HG03196 (cell line): Measurements from ENCODE around the gene COBL.

Experiments
- ATAC-seq: cut with Tn5 transposase; IDR thresholded peaks from one replicate; pipeline ENCODE4 v1.9.1; 2021; ENCODE audit not compliant: unreplicated experiment

The COBL gene

GRCh38 chr7:51029701-51030191 lies 286.9 kb downstream of the COBL start:
- no peak for ATAC-seq

- ATAC-seq = no peak
Observed at GRCh38 chr7:51029131-51029530, 287.5 kb downstream of the COBL start.

DNA sequence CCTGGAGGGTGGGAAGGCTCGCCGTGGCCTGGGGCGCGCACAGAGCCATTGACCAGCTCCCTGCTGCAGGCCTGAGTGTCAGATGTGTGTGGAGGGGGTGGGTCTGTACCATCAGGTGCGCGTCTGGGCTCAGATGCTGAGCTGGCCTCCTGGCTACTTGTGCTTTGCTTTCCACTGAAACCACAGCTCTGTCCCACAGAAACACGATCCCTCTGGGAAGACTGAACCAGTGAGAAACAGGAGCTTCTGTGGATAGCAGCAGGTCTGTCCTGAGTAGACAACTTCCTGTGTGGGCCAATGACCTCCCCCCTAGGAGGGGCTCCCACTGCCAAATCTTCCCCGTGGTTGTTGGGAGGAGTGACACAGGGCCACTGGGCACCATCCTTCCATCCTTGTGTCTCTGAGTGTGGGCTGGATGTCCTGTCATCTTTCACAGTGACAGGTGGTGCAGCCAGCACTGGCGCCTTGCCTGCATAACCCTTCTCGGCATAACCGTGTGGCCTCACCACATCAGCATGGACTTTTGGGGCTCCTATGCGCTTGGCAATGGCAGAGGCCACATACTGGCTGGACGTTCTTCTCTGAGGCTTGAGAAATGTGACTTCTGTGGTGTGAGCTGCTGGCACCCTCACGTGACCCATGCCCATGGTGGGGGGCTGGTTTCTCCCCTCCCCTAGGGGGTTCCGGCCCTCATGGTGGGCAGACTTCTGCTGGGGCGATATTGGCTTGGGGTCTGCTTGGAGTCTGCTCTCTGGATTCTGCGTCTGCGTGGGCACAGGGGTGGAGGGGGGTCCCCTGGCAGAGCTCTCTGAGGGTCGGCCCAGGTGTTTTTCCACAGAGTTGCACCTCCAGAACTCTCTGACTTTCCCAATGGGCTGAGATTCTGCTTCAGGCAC lies 288.4 kb downstream of the COBL start:
- no peak for ATAC-seq

GRCh38 chr7:51027106-51027934 lies 289.3 kb downstream of the COBL start:
- no peak for ATAC-seq

DNA sequence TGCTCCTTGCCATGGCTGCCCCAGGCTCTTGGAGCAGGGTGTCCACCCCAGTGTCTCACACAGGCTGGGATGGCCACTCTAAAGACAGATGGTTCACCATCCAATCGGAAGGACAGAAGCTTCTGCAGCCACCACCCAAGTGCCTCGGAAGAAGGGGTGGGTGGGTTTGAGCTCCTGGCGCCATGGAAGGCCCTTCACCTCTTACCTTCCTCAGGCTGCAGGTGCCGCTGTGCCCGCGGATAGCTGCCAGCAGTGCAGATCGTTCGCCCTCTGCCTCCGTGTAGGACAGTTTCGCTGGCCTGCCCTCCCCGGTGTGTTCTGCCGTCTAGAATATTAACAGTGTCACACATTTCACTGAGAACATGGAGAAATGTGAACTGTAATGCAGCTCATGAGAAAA lies 290.3 kb downstream of the COBL start:
- no peak for ATAC-seq

- no peak for ATAC-seq
Observed at GRCh38 chr7:51025668-51026067, 290.9 kb downstream of the COBL start.

DNA sequence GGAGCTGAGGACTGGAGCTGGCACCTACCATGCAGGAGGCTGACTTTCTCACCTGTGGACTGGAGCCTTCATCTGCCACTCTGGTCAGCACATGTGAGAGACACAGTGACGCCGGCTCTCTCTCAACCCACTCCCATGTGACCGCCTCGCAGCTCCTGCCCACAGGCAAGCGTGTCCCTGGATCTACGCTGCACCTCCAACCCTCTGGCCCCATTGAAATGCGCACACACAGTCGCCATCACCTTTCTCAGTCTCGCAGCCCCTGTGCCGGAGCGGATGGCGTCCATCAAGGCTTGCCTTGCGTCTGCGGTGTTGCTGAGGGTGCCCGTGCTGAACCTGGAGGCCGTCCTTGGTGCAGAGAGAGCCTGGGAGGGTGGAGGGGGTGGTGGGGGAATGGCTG lies 291.7 kb downstream of the COBL start:
- no peak for ATAC-seq

- no peak for ATAC-seq
Observed at GRCh38 chr7:51023547-51023946, 293.1 kb downstream of the COBL start.

DNA sequence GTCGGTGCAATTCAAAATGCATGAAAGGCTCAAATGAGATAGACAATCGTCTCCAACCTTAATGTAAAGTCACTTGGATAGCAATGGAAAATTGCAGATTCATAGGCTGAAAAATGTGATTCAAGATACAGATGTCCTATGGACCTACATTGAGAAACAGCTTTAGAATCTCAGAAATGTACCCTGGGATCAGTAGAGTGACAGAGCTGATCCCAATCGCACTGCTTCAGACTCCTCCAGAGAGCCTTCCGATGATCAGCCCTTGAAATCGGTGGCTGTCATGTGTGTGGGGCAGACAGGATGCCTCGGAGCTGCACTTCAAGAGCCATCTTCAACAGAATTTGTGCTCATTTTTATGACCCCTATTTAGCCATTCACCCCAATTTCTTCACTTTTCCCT lies 293.8 kb downstream of the COBL start:
- ATAC-seq = no peak

DNA sequence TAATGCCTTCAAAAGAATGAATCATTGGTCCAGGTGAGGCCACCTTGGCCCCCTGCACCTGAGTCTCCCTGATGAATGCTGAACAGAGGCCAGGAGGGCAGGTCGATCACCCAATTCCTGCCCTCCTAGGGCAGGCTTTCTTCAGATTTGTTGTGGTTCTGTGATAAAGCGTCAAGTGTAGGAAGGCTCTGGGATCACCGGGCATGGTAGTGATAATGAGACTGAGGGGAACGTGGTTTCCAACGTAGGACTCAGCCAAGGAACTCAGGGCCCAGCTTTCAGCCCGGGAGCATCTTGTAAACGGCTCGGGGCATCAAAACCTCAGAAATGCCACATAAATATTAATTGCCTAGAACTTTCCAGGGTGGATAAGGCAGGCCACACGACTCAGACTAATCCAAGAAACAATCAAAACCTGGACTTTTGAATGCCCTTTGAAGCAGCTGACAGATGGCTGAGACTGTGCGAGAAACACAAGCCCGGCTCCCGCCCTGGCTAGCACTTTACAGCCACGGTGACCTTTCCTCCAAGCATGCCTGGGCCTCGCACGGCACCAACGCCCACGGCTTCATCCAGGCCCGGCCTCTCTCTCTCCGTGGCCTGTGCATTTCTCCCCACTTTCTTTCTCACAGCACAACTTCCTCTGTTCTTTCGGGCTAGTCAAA lies 294.6 kb downstream of the COBL start:
- ATAC-seq = no peak

- no peak for ATAC-seq
Observed at GRCh38 chr7:51020944-51021343, 295.7 kb downstream of the COBL start.

GRCh38 chr7:51019891-51020870 lies 296.4 kb downstream of the COBL start:
- no peak for ATAC-seq

DNA sequence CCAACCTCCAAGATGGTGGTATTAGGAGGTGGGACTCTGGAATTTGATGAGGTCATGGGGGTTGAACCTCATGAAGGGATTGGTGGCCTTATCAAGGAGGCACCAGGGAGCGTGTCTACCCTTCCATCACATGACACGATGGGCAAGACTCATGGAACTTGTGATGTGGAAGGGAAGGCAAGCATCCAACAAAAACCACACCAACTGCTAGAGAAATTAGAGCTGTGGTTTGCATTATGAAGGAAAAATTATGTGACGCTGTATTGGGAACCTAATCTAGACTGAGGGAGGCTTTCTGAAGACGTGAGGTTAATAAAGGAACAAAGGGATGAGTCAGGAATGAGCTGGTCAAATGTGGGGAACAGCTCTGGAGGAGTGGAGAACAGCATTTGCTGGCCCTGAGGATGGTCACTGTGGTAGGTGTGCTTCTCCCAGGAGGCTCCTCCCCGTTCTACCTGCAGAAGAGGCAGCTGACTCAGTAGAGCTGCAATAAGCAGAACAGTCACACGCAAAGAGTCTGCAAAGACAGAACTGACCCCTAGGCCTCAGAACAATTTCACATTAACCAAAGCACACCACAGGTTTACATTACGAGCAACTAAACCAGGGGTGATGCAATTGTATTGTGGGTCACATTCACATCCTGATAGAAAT lies 297.3 kb downstream of the COBL start:
- no peak for ATAC-seq

- ATAC-seq = no peak
Observed at GRCh38 chr7:51017576-51018535, 298.8 kb downstream of the COBL start.

GRCh38 chr7:51016546-51016945 lies 300.1 kb downstream of the COBL start:
- ATAC-seq = no peak

DNA sequence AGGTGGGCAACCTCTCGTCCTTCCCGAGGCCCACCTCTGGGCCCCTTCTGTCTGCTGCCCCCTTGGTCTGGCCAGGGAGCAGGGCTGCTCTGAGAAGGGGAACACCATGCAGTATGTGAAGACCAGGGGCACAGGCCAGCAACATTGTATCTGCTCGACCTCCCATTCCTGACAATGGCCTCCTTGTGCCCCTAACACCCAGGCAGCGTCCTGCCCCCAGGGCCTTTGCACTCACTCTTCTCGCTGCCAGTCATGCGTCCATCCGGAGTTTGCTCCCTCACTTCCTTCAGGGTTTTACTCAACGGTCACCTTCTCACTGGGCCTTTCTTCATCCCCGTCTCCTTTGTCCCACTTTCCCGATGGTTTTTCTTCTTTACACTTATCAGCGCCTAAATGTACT lies 301.0 kb downstream of the COBL start:
- no peak for ATAC-seq

DNA sequence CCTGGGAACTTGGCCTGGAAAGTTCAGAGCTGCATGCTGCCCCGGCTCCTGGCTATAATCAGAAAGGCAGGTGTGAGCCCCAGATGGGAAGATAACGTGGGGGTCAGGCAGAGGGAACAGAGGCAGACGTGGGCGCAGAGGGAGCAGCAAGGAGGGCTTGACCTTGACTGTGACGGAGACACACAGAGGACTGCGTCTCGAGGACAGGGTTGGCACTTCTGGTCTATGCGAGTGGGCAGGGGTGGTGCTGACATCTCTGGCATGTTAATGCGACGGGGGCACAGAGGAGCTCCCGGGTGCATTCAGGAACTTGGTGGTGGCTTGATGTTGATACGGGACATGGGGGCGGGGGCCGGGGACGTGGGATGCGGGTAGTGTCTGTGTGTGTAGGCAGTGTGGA lies 301.8 kb downstream of the COBL start:
- ATAC-seq = no peak

DNA sequence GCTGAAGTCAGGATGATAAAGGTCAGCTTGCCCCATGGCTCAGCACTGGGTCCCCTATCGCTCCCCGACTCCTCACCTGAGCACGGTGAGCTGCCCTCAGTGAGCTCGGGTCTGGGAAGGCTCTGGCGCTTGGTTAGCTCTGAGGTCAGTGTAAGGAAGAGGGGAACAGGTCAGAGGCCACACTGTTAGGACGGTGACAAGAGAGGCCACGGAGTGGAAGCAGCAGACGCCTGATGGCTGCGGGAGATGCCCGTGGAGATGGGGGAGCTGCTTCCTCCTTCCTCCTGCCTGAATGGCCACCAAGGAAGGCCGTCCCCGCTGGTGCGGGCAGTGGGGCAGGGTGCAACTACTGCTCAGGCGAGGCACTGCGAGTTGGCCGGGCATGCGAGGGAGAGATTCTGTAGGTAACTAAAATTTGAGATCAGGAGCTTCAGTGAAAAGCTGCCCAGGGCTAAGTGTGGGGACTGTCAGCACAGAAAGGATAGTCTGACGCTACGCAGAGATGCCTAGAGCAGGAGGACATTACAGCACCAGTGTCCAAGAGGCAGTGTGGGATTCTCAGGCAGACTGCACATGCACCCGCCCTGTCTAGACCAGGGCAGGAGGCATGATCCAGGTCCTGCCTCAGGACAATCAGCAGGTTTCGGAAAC lies 302.6 kb downstream of the COBL start:
- no peak for ATAC-seq
